Muscle of leg (tissue), 11 donors: ENCODE data around the gene CHN2. TPM values are rescaled to one million over a fixed set of nuclear protein-coding genes. Genes with fewer than 3 reads are reported as not detected.

ENCODE experiments used
- DNase-seq: peaks from one replicate; pipeline ENCODE4 v3.0.0; 2013
- H3K27ac ChIP-seq: one replicate; pipeline ENCODE4 v1.5.1; 2013; ENCODE audit warnings: mild to moderate bottlenecking, low read length, control low read depth
- H3K27me3 ChIP-seq: one replicate; pipeline ENCODE4 v1.6.1; 2013; ENCODE audit warnings: low read length; ENCODE audit not compliant: control insufficient read depth, insufficient read depth
- H3K36me3 ChIP-seq: one replicate; pipeline ENCODE4 v1.6.1; 2013; ENCODE audit warnings: low read length; ENCODE audit not compliant: control insufficient read depth, insufficient read depth
- H3K4me1 ChIP-seq: one replicate; pipeline ENCODE4 v1.6.1; 2013; ENCODE audit warnings: low read length; ENCODE audit not compliant: control insufficient read depth, insufficient read depth
- H3K4me3 ChIP-seq: one replicate; pipeline ENCODE4 v1.5.1; 2013; ENCODE audit warnings: low read length, control low read depth
- H3K9me3 ChIP-seq: replicated peaks from 2 replicates; pipeline ENCODE4 v1.6.1; 2013; ENCODE audit warnings: low read depth, low read length; ENCODE audit not compliant: control insufficient read depth
- WGBS: methylation state at CpG from one replicate; pipeline ENCODE4 v1.1.5; 2013; ENCODE audit warnings: missing lambda C conversion rate; ENCODE audit not compliant: insufficient coverage; 5-methylcytosine and 5-hydroxymethylcytosine counted together
- polyA plus RNA-seq, 8 donors: library from polyadenylated mRNA; unstranded; fragments of 120-200 nt; gene quantifications; one replicate each; pipeline versions ENCODE4 v1.2.1 to v1.2.3, GENCODE V29; 2013; ENCODE audit warnings: inconsistent platforms in 1 of 8, low replicate concordance in 1 of 8; ENCODE audit not compliant: insufficient read length in 8 of 8, insufficient read depth in 1 of 8
- total RNA-seq: library from RNA; stranded (reverse); fragments of 120-200 nt; gene quantifications from one replicate; pipeline ENCODE4 v1.2.4, GENCODE V29; 2013

CHN2 gene
- total and polyA plus RNA-seq, 9 donors = 7.6 to 18.2 (median 10.2) TPM

DNA sequence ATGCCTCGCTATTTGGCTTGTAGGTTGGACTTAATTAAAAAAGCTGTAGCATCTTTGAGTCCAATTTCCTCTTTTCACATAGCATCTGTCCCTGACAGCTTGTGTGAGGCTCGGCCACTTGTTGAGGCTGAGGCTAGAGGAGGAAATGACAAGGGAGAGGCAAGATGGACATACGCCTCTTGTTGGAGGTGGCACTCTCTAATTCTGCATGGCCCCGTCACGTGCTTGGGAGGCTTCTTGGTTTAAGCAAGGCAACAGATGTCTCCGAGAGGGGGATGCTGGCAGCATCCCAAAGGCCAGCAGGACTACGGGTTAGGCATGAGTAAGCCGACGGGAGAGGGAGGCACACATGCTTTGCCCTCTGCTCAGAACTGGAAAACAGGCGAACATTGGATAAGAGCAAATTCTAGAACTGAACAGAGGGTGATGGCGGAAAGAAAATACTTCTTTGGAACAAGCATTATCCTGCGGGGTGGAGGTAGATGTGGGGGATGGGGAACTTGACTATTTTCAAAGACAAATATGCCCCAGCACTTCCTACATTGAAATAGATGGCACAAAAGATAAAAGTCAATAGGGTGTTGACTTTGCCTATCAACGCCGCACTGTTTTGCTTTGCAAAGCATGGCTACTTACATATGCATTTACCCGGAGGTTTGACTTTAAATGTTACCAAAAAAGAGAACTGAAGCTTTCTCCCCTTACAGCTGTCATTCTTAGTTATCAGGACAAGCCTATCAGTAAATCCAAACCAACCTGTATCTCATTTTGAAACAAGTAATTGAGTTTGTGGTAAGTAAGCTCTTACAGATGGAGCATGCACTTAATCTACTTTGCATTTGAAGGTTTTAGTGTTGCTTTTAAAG is 94.8 kb downstream of the CHN2 start:
- no peaks in the 10 kb centered on the region for H3K9me3 ChIP-seq
- WGBS = 48% methylated on average over 7 of the region's 15 CpGs
- peaks cover 14% of the 10 kb centered on the region for H3K4me1 ChIP-seq
- no peaks in the 10 kb centered on the region for H3K27me3 ChIP-seq
- peak overlapping the region; percentile 21 for H3K27ac ChIP-seq
- H3K4me3 ChIP-seq = no peak overlapping the region
- DNase-seq = peak; percentile 87
- no peaks in the 10 kb centered on the region for H3K36me3 ChIP-seq

DNA sequence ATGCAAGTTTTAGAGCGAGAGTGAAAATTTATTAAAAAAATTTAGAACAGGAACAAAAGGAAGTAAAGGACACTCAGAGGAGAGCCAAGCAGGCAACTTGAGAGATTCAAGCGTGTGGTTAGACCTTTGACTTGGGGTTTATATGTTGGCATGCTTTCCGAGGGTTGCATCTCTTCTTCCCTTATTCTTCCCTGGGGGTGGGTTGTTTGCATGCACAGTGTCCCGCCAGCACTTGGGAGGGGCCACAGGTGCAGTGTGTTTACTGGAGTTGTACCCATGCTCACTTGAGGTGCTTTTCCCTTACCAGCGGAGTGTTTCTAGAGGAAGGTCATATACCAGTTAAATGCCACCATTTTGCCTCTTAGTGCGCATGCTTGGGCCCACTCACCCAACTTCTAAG is 96.3 kb downstream of the CHN2 start:
- peaks cover 14% of the 10 kb centered on the region for H3K4me1 ChIP-seq
- H3K27ac ChIP-seq = no peak overlapping the region
- no peaks in the 10 kb centered on the region for H3K36me3 ChIP-seq
- 100% methylated on average over 2 of the region's 6 CpGs for WGBS
- no peaks in the 10 kb centered on the region for H3K27me3 ChIP-seq
- no peak overlapping the region for H3K4me3 ChIP-seq
- DNase-seq = no peak
- H3K9me3 ChIP-seq = no peaks in the 10 kb centered on the region

DNA sequence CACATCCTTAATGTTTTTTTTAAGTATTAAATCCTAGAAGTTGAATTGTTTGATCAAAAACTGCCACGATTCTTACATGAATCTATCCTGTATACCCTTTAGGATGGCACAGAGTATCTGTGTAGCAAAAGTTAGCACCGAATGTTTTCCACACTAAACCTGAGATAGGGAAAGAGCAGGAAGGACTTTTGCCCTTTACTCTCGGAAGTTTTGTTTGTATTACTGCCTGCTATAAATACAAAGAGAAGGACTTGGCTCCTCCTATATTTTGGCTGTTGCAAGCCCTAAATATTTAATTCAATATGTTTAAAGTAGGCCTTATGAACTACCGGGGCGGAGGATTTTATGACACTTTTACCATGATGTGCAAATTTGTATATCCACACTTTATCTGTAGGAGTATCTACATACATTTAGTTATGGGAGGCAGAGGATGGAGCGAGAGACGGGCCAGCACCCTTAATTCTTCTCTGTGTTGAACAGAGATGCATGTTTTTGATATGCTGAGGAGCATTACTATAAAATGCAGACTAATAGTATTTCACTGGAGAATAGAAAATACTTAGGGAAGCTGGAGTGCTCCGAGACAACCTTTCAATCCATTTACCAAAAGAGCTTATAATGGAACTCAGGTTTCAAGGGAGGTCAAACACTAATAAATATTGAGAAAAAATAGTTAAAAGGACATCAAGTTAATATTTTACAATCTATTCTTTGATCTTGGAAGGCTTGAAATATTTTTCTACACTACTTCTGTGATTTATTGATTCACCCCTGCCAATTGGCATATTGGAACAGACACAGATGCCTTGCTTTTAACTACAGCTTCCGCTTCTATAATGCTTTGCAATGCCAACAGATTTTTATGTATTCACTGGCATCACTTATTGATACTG is 97.4 kb downstream of the CHN2 start:
- H3K27me3 ChIP-seq = no peaks in the 10 kb centered on the region
- H3K9me3 ChIP-seq = no peaks in the 10 kb centered on the region
- WGBS = no CpG with 5 or more reads among the region's 9 CpGs
- no peak overlapping the region for H3K4me3 ChIP-seq
- no peak for DNase-seq
- peaks cover 14% of the 10 kb centered on the region for H3K4me1 ChIP-seq
- H3K27ac ChIP-seq = no peak overlapping the region
- no peaks in the 10 kb centered on the region for H3K36me3 ChIP-seq

DNA sequence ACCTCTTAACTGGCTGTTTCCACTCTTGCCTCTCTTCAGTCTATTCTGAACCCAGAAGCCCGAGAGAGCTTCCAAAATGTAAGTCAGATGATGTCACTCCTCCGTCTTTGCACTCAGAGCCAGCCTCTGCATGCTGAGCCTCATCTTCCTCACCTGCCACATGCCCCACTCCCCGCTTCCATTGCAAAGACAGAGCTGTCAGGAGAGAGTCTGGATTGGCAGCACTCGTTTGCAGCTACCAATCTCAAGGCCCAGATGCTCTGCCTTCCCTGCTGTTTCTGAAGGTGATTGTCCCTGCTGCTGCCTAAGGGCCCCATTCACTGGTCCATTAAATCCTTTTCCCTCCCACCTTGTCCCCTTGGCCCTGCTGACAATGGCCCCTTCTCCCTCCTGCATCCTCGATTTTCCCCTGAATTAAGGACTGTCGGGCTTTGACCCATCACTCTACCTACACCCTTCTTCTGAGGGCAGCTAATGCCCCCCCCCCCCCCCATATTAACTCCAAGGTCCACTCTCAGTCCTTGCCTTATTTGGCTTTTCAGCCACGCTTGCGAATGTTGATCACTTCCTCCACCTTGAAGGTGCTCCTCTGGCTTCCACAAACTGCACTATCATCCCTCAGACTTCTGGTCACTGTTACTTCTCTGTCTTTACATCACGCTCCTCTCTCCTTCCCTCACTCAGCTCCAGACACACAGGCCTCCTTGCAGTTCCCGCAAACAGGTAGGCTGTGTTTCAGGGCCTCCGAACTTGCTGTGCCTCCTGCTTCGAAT is 98.5 kb downstream of the CHN2 start:
- no peak for DNase-seq
- no peaks in the 10 kb centered on the region for H3K36me3 ChIP-seq
- H3K27me3 ChIP-seq = no peaks in the 10 kb centered on the region
- H3K9me3 ChIP-seq = no peaks in the 10 kb centered on the region
- peaks cover 14% of the 10 kb centered on the region for H3K4me1 ChIP-seq
- no peak overlapping the region for H3K4me3 ChIP-seq
- H3K27ac ChIP-seq = no peak overlapping the region
- 75% methylated on average over 11 of the region's 12 CpGs for whole genome bisulfite sequencing

DNA sequence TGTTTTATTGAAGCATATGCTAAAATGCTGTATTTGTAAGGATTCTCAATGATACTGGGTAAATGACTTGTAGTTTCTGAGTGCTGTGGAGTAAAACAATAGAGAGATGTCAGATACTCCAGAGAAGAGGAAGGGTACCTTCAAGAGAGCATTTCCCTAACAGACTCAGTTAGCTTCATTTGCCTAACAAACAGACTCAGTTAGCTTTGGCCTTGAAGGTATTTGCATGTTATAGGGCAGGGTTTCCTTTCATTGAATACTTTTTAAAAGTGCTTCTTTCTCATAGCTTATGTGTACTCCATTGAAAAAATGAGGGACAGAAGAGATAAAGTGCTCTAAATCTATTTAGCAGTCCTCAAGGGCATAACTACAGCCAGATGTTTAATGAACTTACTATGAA is 101.8 kb downstream of the CHN2 start:
- H3K9me3 ChIP-seq = no peaks in the 10 kb centered on the region
- DNase-seq = no peak
- no peak overlapping the region for H3K27ac ChIP-seq
- H3K36me3 ChIP-seq = no peaks in the 10 kb centered on the region
- no peak overlapping the region for H3K4me3 ChIP-seq
- H3K27me3 ChIP-seq = no peaks in the 10 kb centered on the region
- H3K4me1 ChIP-seq = no peaks in the 10 kb centered on the region

DNA sequence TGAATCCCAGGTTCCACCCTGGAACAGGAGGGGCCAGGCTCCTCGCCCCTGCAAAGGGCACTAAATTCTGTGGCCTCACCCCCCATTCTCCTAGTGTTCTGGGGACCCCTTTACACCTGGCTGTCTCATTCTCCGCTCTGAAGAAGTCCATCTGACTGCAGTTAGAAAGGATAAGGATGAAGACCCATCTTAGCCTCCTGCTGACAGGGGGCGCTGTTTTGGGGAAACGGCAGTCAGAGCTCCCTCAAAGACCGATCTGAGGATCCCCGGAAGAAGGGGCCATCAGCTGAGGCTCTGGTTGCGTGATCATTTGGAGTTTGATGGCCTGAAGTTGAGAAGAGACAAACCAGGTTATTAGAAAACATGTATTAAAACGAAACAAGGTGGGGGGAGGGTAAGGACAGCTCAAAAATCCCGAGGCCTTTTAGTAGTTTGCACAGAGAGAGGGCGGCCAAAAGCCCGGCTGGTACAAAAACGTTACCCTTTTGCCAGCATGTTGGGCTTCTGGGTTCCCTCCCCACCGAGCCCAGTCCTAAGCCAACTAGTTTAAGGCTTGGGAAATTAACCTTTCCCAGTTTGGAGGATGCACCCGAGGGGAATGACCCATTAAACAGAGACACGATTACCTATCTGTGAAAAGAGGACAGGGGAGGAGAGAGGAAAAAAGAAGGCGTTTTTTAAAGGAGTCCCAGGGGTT is 102.8 kb downstream of the CHN2 start:
- Histone ChIP-seq H3K4me1 (no peaks in the 10 kb centered on the region), H3K9me3 (no peaks in the 10 kb centered on the region), H3K27me3 (peaks cover 2% of the 10 kb centered on the region), H3K27ac (no peak overlapping the region), H3K36me3 (no peaks in the 10 kb centered on the region), H3K4me3 (no peak overlapping the region)
- WGBS = 74% methylated on average over 13 of the region's 16 CpGs
- no peak for DNase-seq

DNA sequence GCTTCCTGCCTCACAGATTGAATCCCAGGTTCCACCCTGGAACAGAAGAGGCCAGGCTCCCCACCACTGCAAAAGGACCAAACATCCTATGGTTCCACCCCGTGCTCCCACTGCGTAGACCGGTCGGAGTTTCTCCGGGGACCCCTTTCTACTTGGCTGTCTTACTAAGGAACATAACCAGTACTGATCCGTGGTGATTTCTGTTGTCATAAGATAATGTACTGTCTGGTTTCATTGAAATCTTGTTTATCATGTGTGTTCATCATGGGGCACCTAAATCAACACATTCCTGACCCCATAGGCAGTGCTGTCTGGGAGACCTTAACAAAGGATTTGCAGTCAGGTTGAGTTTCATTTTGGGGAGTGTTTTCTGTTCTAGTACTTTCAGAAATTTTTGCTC is 104.5 kb downstream of the CHN2 start:
- no peaks in the 10 kb centered on the region for H3K4me1 ChIP-seq
- no peaks in the 10 kb centered on the region for H3K36me3 ChIP-seq
- H3K27ac ChIP-seq = no peak overlapping the region
- no peak for DNase-seq
- no peak overlapping the region for H3K4me3 ChIP-seq
- no CpG with 5 or more reads among the region's 6 CpGs for WGBS
- H3K27me3 ChIP-seq = peaks cover 2% of the 10 kb centered on the region
- no peaks in the 10 kb centered on the region for H3K9me3 ChIP-seq

DNA sequence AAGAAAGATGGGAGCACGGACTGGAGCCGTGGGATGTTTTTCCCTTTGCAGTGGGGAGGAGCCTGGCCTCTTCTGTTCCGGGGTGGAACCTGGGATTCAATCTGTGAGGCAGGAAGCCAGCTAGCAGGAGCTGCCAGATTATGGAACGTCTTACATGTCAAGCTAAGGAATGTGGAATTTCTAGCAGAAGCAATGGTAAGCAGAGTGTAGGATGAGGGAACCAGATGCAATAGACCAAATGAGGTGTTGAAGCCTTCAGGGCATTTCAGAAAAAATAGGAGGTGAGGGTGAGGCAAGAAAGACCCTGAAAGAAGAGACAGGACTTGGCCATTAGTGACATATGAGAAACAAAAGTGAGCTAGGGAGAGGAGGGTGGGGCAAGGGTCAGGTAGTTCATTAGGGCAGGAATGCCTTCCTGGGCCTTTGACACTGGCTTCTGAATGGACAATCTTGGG is 105.5 kb downstream of the CHN2 start:
- WGBS = 32% methylated on average over 4 of the region's 4 CpGs
- H3K27ac ChIP-seq = no peak overlapping the region
- DNase-seq = peak; percentile 39
- H3K36me3 ChIP-seq = no peaks in the 10 kb centered on the region
- H3K4me3 ChIP-seq = no peak overlapping the region
- H3K27me3 ChIP-seq = peaks cover 2% of the 10 kb centered on the region
- no peaks in the 10 kb centered on the region for H3K4me1 ChIP-seq
- no peaks in the 10 kb centered on the region for H3K9me3 ChIP-seq

DNA sequence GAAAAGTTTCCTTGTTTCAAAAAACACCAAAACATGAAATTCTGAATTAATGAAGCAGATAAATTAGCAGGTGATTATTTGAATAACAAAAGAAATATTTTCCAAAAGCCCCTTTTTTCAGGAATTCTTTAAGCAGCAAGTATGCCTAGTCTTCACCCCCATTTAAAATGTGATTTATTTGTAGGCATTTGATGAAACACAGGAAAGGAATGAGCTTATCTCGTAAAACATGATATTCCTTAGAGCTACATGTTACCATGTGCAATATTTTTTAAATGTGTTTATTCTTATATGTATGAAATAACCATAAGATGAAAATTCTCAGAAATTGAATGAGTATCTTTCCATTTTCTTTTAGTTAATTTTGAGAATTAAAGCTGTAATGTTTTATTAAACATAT is 106.1 kb downstream of the CHN2 start:
- Histone ChIP-seq H3K4me1 (no peaks in the 10 kb centered on the region), H3K27ac (no peak overlapping the region), H3K27me3 (peaks cover 2% of the 10 kb centered on the region), H3K36me3 (no peaks in the 10 kb centered on the region), H3K4me3 (no peak overlapping the region), H3K9me3 (no peaks in the 10 kb centered on the region)
- WGBS = no CpG with 5 or more reads among the region's 1 CpG
- no peak for DNase-seq
